Measurements from ENCODE around the gene CIAPIN1.
A peak's percentile ranks its signal among the peaks of the same experiment; 100 is the strongest.

Gene CIAPIN1

GRCh38 chr16:57381791-57382534 is 65.2 kb downstream of the CIAPIN1 start:
- no peak for DNase-seq

- peak; percentile 14 for DNase-seq
Measured at GRCh38 chr16:57380671-57381462, 66.3 kb downstream of the CIAPIN1 start.

GRCh38 chr16:57379579-57379978 is 67.6 kb downstream of the CIAPIN1 start:
- DNase-seq = no peak

All from OCI-M1 (cell line).